ENCODE measurements around the gene BOLA1.
"Not testable (repeated sequence)": the region's sequence is repeated elsewhere in the genome, so short reads cannot be mapped to it uniquely, and the experiment has no call there.

BOLA1 gene

GRCh38 chr1:149899460-149900284, at the start of gene BOLA1:
BOLA1 (plus strand) TSS chr1:149899568; CDS start chr1:149900060, 492 bp downstream.
- DNase-seq, result peak; percentile 58

DNA sequence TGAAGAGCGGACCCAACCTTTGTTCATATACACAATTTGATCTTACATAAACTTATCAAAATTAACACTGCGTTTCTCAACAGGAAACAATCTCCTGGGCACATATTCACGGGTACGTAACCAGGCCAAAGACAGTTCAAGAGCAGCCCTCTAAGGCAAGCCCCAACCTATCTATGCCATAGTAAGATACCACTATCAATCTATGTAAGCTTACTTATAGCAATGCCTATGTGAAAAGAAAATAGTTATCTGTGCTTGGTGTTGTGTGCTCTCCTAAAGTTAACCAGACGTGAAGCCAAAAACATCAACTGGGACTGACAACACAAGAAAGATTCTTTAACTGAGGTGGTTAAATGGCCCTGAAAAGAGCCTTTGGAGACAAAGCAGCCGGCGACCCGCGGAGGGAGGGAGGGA, 49.4 kb upstream of the BOLA1 start:
- no peak for DNase-seq

DNA sequence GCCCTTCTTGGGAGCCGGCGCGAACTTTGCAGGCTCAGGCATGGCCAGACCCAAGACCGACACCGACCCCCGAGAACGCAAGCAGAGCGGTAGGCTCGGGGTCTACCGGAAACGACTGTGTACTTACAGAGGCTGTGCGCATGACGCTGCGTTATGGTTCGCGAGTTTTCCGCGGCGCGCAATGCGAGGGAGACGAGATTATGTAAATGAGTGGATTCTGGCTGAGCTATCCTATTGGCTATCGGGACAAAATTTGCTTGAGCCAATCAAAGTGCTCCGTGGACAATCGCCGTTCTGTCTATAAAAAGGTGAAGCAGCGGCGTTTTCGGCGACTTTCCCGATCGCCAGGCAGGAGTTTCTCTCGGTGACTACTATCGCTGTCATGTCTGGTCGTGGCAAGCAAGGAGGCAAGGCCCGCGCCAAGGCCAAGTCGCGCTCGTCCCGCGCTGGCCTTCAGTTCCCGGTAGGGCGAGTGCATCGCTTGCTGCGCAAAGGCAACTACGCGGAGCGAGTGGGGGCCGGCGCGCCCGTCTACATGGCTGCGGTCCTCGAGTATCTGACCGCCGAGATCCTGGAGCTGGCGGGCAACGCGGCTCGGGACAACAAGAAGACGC, 48.5 kb upstream of the BOLA1 start:
- not testable (repeated sequence) for DNase-seq

GRCh38 chr1:149851585-149852213, 47.7 kb upstream of the BOLA1 start:
- DNase-seq, result not testable (repeated sequence)

- DNase-seq, result not testable (repeated sequence)
Observed at GRCh38 chr1:149852263-149852662, 47.1 kb upstream of the BOLA1 start.

- not testable (repeated sequence) for DNase-seq
Observed at GRCh38 chr1:149860271-149860670, 39.1 kb upstream of the BOLA1 start.

DNA sequence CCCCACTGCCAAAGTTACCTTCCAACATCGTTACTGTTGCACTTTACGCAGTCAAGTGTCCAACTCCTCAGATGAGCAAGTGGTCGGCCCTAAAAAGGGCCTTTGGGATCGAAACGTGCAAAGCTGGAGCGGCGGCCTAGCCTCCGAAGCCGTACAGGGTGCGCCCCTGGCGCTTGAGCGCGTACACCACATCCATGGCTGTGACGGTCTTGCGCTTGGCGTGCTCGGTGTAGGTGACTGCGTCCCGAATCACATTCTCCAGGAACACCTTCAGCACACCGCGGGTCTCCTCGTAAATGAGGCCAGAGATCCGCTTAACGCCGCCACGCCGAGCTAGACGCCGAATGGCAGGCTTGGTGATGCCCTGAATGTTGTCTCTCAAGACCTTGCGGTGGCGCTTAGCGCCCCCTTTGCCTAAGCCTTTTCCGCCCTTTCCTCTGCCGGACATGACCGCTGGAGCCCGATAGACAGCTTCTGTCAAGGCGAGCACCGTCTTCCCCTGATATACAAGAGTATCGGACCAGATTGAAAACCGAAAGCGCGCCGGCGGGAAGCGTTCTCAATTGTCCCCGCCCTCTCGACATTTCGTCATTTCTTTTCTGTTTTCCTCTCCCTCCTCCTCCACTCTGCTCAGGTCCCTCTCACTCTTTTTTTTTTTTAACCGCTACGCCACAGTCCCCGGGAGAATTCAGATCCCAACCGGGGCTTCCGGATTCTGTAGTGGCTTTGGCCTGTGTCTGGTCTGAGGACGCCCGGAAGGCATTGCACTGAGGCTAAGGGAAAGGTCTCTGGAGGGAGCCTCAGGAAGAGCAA, 38.5 kb upstream of the BOLA1 start:
- not testable (repeated sequence) for DNase-seq

- DNase-seq, result not testable (repeated sequence)
Observed at GRCh38 chr1:149861497-149862054, 37.8 kb upstream of the BOLA1 start.

DNA sequence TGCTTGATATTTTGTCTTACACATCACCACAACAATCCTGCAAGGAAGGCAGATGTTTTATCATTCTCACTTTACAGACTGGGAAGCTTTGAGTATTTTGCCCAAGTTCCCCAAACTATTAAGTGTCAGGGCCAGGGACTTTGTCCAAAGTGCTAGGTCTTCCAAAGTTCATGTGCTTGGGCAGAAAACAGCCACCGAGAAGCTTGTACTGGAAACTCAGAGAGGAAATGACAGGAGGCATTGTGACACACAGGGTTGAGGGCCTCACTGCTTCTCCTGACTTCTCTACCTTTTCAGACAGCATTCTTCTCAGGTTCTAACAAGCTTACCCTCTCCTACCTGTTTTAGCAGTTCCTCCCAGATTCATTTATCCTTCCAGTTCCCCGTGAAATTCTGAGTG, 32.5 kb upstream of the BOLA1 start:
- DNase-seq, result not testable (repeated sequence)

- DNase-seq, result not testable (repeated sequence)
Observed at GRCh38 chr1:149873060-149873459, 26.3 kb upstream of the BOLA1 start.

- no peak for DNase-seq
Observed at GRCh38 chr1:149877211-149877946, 22.0 kb upstream of the BOLA1 start.

- DNase-seq, result no peak
Observed at GRCh38 chr1:149879556-149879955, 19.8 kb upstream of the BOLA1 start.

GRCh38 chr1:149881876-149882275, 17.5 kb upstream of the BOLA1 start:
- no peak for DNase-seq

DNA sequence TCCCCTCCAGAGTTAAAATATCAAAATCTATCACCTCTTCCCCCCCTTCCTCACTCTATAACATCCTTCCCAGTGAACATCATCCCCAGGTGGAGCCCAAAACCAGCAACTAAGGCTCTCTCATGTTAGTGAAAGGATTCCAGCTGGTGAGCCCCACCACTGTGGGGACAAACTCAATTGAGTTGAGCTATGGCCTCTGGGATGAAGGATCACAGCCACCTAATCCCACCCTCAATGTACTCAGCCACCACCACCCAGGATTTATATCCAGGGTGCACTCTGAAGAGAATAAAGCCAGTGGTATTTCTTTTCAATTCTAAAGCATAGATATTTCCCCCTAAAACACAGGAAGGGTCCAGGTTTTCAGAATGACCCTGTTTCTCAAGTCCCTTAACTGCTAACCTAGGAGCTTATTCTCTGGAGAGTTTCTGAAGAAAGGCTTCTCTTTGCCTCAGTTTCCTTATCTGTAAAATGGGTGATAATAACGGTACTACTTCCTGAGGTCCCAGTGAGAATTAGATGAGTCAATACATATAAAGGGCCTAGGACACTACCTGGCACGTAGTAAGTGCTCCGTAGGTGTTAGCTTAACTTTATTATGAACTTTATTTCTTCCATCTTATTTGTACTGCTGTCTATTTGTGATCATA, 15.6 kb upstream of the BOLA1 start:
- no peak for DNase-seq

DNA sequence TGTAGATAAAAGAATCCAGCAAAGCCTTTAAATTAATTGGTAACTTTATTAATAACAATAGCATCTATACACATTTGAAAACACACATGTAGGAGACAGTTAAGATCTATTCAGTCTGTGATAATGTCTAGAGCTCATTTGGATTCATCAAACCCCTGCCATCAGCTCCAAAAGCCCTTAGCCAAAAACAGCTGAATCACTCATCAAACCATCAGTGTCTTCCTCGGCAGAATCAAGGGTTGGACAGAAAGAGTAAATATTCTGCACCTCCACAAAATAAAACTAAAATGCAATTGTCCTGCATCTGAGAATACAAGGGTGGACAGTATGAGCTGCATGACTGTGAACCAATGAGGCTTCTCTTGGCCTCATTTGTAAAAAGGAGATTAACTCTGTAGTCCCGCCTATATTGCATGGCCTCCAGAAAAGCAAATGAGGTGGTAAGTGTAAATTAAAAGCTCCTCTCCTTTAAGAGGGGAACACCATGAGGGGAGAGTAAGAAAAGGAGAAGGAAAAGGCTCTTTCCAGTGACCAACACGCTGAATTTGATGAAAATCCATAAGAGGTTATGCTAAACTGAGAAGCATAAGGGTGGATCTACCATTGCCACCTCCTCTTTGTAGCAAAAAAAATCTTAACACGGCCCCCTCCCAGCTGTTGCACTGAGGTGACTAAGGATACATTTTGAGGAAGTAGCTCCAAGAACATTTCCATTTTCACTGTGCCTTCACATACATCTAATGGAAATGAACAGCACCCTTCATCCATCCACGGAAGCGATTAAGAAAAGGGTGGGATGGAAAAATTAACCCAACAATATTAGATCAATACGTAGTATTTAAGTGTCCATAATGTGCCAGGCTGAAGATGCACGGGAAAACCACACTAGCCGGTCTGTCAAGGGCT, 14.7 kb upstream of the BOLA1 start:
- peak; percentile 16 for DNase-seq

DNA sequence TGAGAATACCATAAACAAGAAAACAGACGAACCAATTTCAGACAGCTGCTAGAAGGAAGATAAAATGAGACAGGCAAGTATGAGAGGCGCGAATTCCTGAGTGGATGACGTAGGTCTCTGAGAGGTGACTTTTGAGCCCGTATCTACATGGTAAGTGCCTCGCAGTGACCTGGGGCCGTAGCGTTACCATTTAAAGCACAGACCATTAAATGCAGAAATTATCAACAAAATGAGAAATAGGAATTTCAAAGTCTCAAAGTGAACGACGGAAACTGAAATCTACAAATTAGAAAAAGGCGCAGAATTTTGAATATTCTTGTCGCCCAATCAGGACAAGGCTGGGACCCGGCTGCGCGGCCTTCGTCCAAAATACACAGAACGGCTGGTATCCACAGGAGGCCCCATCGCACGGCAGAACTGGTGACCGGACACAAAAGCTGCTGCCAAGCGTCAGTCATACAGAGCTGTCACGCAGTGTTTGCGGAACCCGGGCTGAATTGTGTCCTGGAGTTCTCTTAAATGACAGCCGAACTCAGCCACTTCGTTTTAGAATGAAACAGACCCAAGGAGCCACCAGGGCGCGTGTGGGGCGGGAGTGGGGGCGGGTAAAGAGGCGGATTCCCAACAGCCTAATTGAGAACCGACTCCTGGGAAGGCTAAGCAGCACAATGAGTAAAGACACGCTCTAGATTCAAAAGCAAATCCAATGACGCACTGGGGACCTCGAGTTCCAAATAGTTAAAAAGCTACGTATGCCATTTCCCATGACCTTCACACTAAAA, 13.8 kb upstream of the BOLA1 start:
- peak; percentile 80 for DNase-seq

DNA sequence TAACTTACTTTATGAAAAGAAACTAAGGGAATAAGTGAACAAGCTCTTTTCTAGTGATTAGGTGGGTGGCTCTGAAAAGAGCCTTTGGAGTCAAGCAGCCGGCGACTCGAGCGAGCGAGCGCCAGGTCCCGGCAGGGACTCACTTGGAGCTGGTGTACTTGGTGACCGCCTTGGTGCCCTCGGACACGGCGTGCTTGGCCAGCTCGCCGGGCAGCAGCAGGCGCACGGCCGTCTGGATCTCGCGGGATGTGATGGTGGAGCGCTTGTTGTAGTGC, 13.3 kb upstream of the BOLA1 start:
- DNase-seq, result not testable (repeated sequence)

- peak; percentile 97 for DNase-seq
Observed at GRCh38 chr1:149886396-149887195, 12.8 kb upstream of the BOLA1 start.

DNA sequence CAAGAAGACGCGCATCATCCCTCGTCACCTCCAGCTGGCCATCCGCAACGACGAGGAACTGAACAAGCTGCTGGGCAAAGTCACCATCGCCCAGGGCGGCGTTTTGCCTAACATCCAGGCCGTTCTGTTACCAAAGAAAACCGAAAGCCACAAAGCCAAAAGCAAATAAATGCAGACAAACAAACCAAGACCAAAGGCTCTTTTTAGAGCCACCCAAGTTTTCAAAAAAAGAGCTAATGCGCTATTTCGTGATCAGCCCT, 12.2 kb upstream of the BOLA1 start:
- not testable (repeated sequence) for DNase-seq

Data from NCI-H2029 treated with DMSO at 0.1 percent for 48 hours (cell line).